ENCODE results near the gene RAP1GDS1. TPM values are rescaled to one million over a fixed set of nuclear protein-coding genes. Genes with fewer than 3 reads are reported as not detected.

The RAP1GDS1 gene
- total RNA-seq, 1 experiment from 2014 or later = 31.1 TPM

GRCh38 chr4:98421111-98421510 is 159.9 kb downstream of the RAP1GDS1 start:
- H4K20me1 ChIP-seq (ENCODE audit: low read length) = no peaks in the 10 kb centered on the region
- no peak overlapping the region for H3K4me2 ChIP-seq (ENCODE audit: low read length)
- no peak overlapping the region for H3K9ac ChIP-seq (ENCODE audit: low read length)
- no peak overlapping the region for H3K27ac ChIP-seq (ENCODE audit: low read length)
- H3K4me3 ChIP-seq (ENCODE audit: low read length) = no peak overlapping the region
- H2AFZ ChIP-seq (ENCODE audit: low read length) = no peak overlapping the region
- TF ChIP-seq EZH2 (IDR thresholded peaks at IDR 0.05; ENCODE audit: low read length, unreplicated experiment) (no peak), EZH2phosphoT487 (IDR thresholded peaks at IDR 0.05; ENCODE audit: borderline replicate concordance, low read length) (no peak), CTCF (conservative IDR thresholded peaks at IDR 0.05; ENCODE audit: low read depth, low read length) (no peak)
- H3K27me3 ChIP-seq (ENCODE audit: low read length) = no peaks in the 10 kb centered on the region
- intact Hi-C loops (cut with micrococcal nuclease) = no loop called here
- no TSS peak for BruUV-seq (replicated peaks)
- H3F3A ChIP-seq (ENCODE audit: low read length, unreplicated experiment) = no peaks in the 10 kb centered on the region
- no peaks in the 10 kb centered on the region for H3K79me2 ChIP-seq (ENCODE audit: low read length)
- H3K9me2 ChIP-seq (replicated peaks; ENCODE audit: low read length) = no peaks in the 10 kb centered on the region
- no peaks in the 10 kb centered on the region for H3K36me3 ChIP-seq (ENCODE audit: low read depth, low read length)
- no peaks in the 10 kb centered on the region for H3K9me3 ChIP-seq (ENCODE audit: low read length)
- DNase-seq (no peak), ATAC-seq (no peak)
- ChIA-PET CTCF (no interaction called here), POLR2A (ENCODE audit: unreplicated experiment) (no interaction called here)
- no peaks in the 10 kb centered on the region for H3K4me1 ChIP-seq (ENCODE audit: insufficient read depth, low read length)

- H2AFZ ChIP-seq (ENCODE audit: low read length) = no peak overlapping the region
- no peak overlapping the region for H3K4me3 ChIP-seq (ENCODE audit: low read length)
- H3K79me2 ChIP-seq (ENCODE audit: low read length) = no peaks in the 10 kb centered on the region
- DNase-seq (no peak), ATAC-seq (no peak)
- H3F3A ChIP-seq (ENCODE audit: low read length, unreplicated experiment) = no peaks in the 10 kb centered on the region
- no peak overlapping the region for H3K27ac ChIP-seq (ENCODE audit: low read length)
- no peaks in the 10 kb centered on the region for H4K20me1 ChIP-seq (ENCODE audit: low read length)
- no peaks in the 10 kb centered on the region for H3K36me3 ChIP-seq (ENCODE audit: low read depth, low read length)
- POLR2A ChIA-PET (ENCODE audit: unreplicated experiment) = no interaction called here
- H3K9me3 ChIP-seq (ENCODE audit: low read length) = no peaks in the 10 kb centered on the region
- intact Hi-C loops (cut with micrococcal nuclease) = no loop called here
- CTCF ChIA-PET = no interaction called here
- TF ChIP-seq EZH2phosphoT487 (IDR thresholded peaks at IDR 0.05; ENCODE audit: borderline replicate concordance, low read length) (no peak), CTCF (conservative IDR thresholded peaks at IDR 0.05; ENCODE audit: low read depth, low read length) (no peak), EZH2 (IDR thresholded peaks at IDR 0.05; ENCODE audit: low read length, unreplicated experiment) (no peak)
- H3K9ac ChIP-seq (ENCODE audit: low read length) = no peak overlapping the region
- H3K27me3 ChIP-seq (ENCODE audit: low read length) = no peaks in the 10 kb centered on the region
- BruUV-seq (replicated peaks) = no TSS peak
- H3K4me2 ChIP-seq (ENCODE audit: low read length) = no peak overlapping the region
- H3K4me1 ChIP-seq (ENCODE audit: insufficient read depth, low read length) = no peaks in the 10 kb centered on the region
- no peaks in the 10 kb centered on the region for H3K9me2 ChIP-seq (replicated peaks; ENCODE audit: low read length)
Observed at GRCh38 chr4:98423009-98423408, 161.8 kb downstream of the RAP1GDS1 start.

- Histone ChIP-seq H3K9me2 (replicated peaks; ENCODE audit: low read length) (no peaks in the 10 kb centered on the region), H3K9me3 (ENCODE audit: low read length) (no peaks in the 10 kb centered on the region), H3K36me3 (ENCODE audit: low read depth, low read length) (no peaks in the 10 kb centered on the region), H3K4me2 (ENCODE audit: low read length) (peak overlapping the region; percentile 77), H3K9ac (ENCODE audit: low read length) (peak overlapping the region; percentile 24; the same call in 1 of the 2 replicates), H3K27me3 (ENCODE audit: low read length) (no peaks in the 10 kb centered on the region), H3K79me2 (ENCODE audit: low read length) (no peaks in the 10 kb centered on the region), H3K4me1 (ENCODE audit: insufficient read depth, low read length) (peaks cover 40% of the 10 kb centered on the region), H3K27ac (ENCODE audit: low read length) (peak overlapping the region; percentile 82), H2AFZ (ENCODE audit: low read length) (peak overlapping the region; percentile 19; the same call in 1 of the 2 replicates), H4K20me1 (ENCODE audit: low read length) (no peaks in the 10 kb centered on the region), H3K4me3 (ENCODE audit: low read length) (peak overlapping the region; percentile 46), H3F3A (ENCODE audit: low read length, unreplicated experiment) (peaks cover 9% of the 10 kb centered on the region)
- peak; percentile 97 for ATAC-seq
- no TSS peak for BruUV-seq (replicated peaks)
- TF ChIP-seq CTCF (conservative IDR thresholded peaks at IDR 0.05; ENCODE audit: low read depth, low read length) (no peak), EZH2 (IDR thresholded peaks at IDR 0.05; ENCODE audit: low read length, unreplicated experiment) (no peak), EZH2phosphoT487 (IDR thresholded peaks at IDR 0.05; ENCODE audit: borderline replicate concordance, low read length) (no peak)
- intact Hi-C loops (cut with micrococcal nuclease) = loop anchor here (5.0 to 10.0 kb wide), 2 partner anchors 169 to 286 kb away; partner anchors contain the start of genes RAP1GDS1 and STPG2
- peak; percentile 93 for DNase-seq
- ChIA-PET POLR2A (ENCODE audit: unreplicated experiment) (interaction anchor here (0.6 to 0.8 kb wide), 2 partner anchors 229 to 282 kb away, joined by 5 read pairs; no protein-coding TSS in a partner anchor), CTCF (interaction anchor here (0.8 kb wide), 1 partner anchor 318 kb away, joined by 3 read pairs; no protein-coding TSS in a partner anchor)
Observed at GRCh38 chr4:98430708-98431403, 169.7 kb downstream of the RAP1GDS1 start.
